ENCODE results near the gene DZIP1. TPM values are rescaled to one million over a fixed set of nuclear protein-coding genes. Genes with fewer than 3 reads are reported as not detected.

Gene DZIP1
- total RNA-seq, 4 donors from 2014 or later: 6.4 to 15.3 (median 8.1) TPM

GRCh38 chr13:95624020-95624419, 20.5 kb downstream of the DZIP1 start:
- H3K9me3 ChIP-seq: peaks cover 0 to 4% of the 10 kb centered on the region in 2 donors
- peaks cover 0 to 18% (median 6%) of the 10 kb centered on the region in 4 donors for H3K4me1 ChIP-seq
- 8 to 12% methylated on average over 5 of the region's 5 CpGs for WGBS, 2 donors (ENCODE audit: low coverage in 1 of 2)
- no peak for DNase-seq
- intact Hi-C loops (cut with DNase I; ENCODE audit: low total_unique reads): loop anchor here (2.0 kb wide), 1 partner anchor 211 kb away; no protein-coding TSS in a partner anchor
- no peak overlapping the region for H3K27ac ChIP-seq
- TF ChIP-seq CTCF (IDR thresholded peaks at IDR 0.05) (peak; percentile 51 to 64 (median 61)), POLR2AphosphoS5 (IDR thresholded peaks at IDR 0.05) (no peak)
- in situ Hi-C loops (cut with MboI; ENCODE audit: low pct_ligation_motif_present in 1 of 4, low pct_unique_long_range_greater_than_20kb in 1 of 4, low sequenced_read_pairs in 3 of 4): loop anchor here in 2 of 4 donors (10.0 to 25.0 kb wide), 2 partner anchors 211 to 213 kb away; no protein-coding TSS in a partner anchor
- no peaks in the 10 kb centered on the region for H3K27me3 ChIP-seq
- no peak overlapping the region for H3K4me3 ChIP-seq
- H3K36me3 ChIP-seq: no peaks in the 10 kb centered on the region

DNA sequence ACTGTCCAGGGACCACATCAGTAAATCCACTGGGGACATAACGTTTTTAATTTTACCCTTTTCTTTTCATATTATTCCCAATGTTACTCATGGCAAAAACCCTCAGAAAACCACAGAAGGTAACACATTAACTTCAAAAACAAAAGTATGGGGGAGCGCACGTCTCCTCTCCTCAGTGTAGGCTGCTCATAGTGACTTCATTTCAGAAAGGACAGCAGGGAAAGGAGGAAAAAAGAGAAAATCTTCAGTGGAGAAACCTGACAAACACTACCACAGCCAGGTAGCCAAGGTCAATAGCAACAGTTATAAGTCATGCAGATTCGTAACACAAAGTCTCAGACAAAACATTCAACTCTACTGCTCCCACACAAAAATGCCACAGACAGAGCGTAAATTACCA, 21.4 kb downstream of the DZIP1 start:
- intact Hi-C loops (cut with DNase I; ENCODE audit: low total_unique reads): no loop called here
- in situ Hi-C loops (cut with MboI; ENCODE audit: low pct_ligation_motif_present in 1 of 4, low pct_unique_long_range_greater_than_20kb in 1 of 4, low sequenced_read_pairs in 3 of 4): loop anchor here in 2 of 4 donors (10.0 to 25.0 kb wide), 2 partner anchors 212 to 214 kb away; no protein-coding TSS in a partner anchor
- H3K4me1 ChIP-seq: peaks cover 0 to 18% (median 6%) of the 10 kb centered on the region in 4 donors
- no peaks in the 10 kb centered on the region for H3K36me3 ChIP-seq
- peaks cover 0 to 4% of the 10 kb centered on the region in 2 donors for H3K9me3 ChIP-seq
- no peak for DNase-seq
- no peak overlapping the region for H3K4me3 ChIP-seq
- no peak overlapping the region for H3K27ac ChIP-seq
- no peak for TF ChIP-seq POLR2AphosphoS5 (IDR thresholded peaks at IDR 0.05)
- no peak for TF ChIP-seq POLR2A (IDR thresholded peaks at IDR 0.05)
- no peak for TF ChIP-seq CTCF (IDR thresholded peaks at IDR 0.05)
- no peak for TF ChIP-seq EP300 (IDR thresholded peaks at IDR 0.05; ENCODE audit: low read depth)
- WGBS, 2 donors (ENCODE audit: low coverage in 1 of 2): 26 to 37% methylated on average over 5 of the region's 5 CpGs
- no peaks in the 10 kb centered on the region for H3K27me3 ChIP-seq

- 63 to 70% methylated on average over 7 to 10 of the region's 10 CpGs for WGBS, 2 donors (ENCODE audit: low coverage in 1 of 2)
- no peak overlapping the region for H3K4me3 ChIP-seq
- no peaks in the 10 kb centered on the region for H3K27me3 ChIP-seq
- no peaks in the 10 kb centered on the region for H3K9me3 ChIP-seq
- no peak for DNase-seq
- H3K36me3 ChIP-seq: no peaks in the 10 kb centered on the region
- peak overlapping the region in 3 of 4 donors; percentile 11 to 46 (median 11) for H3K27ac ChIP-seq
- H3K4me1 ChIP-seq: peaks cover 0 to 18% (median 6%) of the 10 kb centered on the region in 4 donors
- intact Hi-C loops (cut with DNase I; ENCODE audit: low total_unique reads) (no loop called here), in situ Hi-C loops (cut with MboI; ENCODE audit: low pct_ligation_motif_present in 1 of 4, low pct_unique_long_range_greater_than_20kb in 1 of 4, low sequenced_read_pairs in 3 of 4) (loop anchor here in 2 of 4 donors (10.0 to 25.0 kb wide), 2 partner anchors 214 to 216 kb away; no protein-coding TSS in a partner anchor)
- TF ChIP-seq EP300 (IDR thresholded peaks at IDR 0.05; ENCODE audit: low read depth) (no peak), POLR2A (IDR thresholded peaks at IDR 0.05) (no peak), POLR2AphosphoS5 (IDR thresholded peaks at IDR 0.05) (no peak), CTCF (IDR thresholded peaks at IDR 0.05) (no peak)
These were observed 23.5 kb downstream of the DZIP1 start for GRCh38 chr13:95620825-95621498.

DNA sequence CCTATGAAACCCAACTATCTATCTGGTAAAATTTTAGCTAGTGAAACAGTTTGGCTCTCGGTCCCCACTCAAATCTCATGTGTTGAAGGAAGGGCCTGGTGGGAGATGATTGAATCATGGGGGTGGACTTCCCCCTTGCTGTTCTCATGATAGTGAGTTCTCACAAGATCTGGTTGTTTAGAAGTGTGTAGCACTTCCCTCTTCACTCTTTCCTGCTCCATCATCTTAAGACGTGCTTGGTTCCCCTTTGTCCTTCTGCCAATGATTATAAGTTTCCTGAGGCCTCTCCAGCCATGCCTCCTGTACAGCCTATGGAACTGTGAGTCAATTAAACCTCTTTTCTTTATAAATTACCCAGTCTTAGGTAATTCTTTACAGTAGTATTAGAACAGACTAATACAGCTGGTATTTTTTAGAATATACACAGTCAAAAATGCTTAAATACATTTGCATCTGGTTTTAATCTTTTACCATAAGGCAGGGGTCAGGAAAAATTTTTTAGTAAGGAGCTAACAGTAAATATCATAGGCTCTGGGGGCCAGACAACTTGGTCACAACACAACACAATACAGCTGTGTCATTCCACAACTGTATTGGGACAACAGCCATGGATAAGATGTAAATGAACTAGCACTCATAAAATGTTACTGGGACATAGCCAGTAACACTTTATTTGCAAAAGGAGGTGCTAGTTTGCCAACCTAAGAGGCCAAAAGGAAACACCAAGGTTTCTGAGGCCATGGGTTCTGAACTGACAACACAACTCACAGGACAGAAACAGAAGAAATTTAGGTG, 24.3 kb downstream of the DZIP1 start:
- in situ Hi-C loops (cut with MboI; ENCODE audit: low pct_ligation_motif_present in 1 of 4, low pct_unique_long_range_greater_than_20kb in 1 of 4, low sequenced_read_pairs in 3 of 4) (loop anchor here in 2 of 4 donors (10.0 to 25.0 kb wide), 2 partner anchors 215 to 217 kb away; no protein-coding TSS in a partner anchor), intact Hi-C loops (cut with DNase I; ENCODE audit: low total_unique reads) (no loop called here)
- peak overlapping the region in 2 of 4 donors; percentile 11 to 46 for H3K27ac ChIP-seq
- no peak overlapping the region for H3K4me3 ChIP-seq
- H3K27me3 ChIP-seq: no peaks in the 10 kb centered on the region
- WGBS, 2 donors (ENCODE audit: low coverage in 1 of 2): 70 to 73% methylated on average over 2 of the region's 2 CpGs
- TF ChIP-seq EP300 (IDR thresholded peaks at IDR 0.05; ENCODE audit: low read depth): no peak
- no peak for TF ChIP-seq POLR2A (IDR thresholded peaks at IDR 0.05)
- no peak for TF ChIP-seq POLR2AphosphoS5 (IDR thresholded peaks at IDR 0.05)
- no peak for TF ChIP-seq CTCF (IDR thresholded peaks at IDR 0.05)
- H3K9me3 ChIP-seq: no peaks in the 10 kb centered on the region
- H3K36me3 ChIP-seq: no peaks in the 10 kb centered on the region
- H3K4me1 ChIP-seq: peaks cover 0 to 18% (median 6%) of the 10 kb centered on the region in 4 donors
- DNase-seq: no peak

Measured in transverse colon (tissue), 4 donors.